NCI-H82 treated with DMSO at 0.1 percent for 48 hours (cell line): ENCODE data around the gene CFAP97D2.

Experiments
- DNase-seq: peaks from one replicate; lab custom pipeline; 2025; ENCODE audit not compliant: unreplicated experiment; lab: John Stamatoyannopoulos, UW

The CFAP97D2 gene

GRCh38 chr13:114264886-114265611 lies 86.0 kb downstream of the CFAP97D2 start:
- no peak for DNase-seq

GRCh38 chr13:114266241-114266640 lies 87.2 kb downstream of the CFAP97D2 start:
- no peak for DNase-seq

DNA sequence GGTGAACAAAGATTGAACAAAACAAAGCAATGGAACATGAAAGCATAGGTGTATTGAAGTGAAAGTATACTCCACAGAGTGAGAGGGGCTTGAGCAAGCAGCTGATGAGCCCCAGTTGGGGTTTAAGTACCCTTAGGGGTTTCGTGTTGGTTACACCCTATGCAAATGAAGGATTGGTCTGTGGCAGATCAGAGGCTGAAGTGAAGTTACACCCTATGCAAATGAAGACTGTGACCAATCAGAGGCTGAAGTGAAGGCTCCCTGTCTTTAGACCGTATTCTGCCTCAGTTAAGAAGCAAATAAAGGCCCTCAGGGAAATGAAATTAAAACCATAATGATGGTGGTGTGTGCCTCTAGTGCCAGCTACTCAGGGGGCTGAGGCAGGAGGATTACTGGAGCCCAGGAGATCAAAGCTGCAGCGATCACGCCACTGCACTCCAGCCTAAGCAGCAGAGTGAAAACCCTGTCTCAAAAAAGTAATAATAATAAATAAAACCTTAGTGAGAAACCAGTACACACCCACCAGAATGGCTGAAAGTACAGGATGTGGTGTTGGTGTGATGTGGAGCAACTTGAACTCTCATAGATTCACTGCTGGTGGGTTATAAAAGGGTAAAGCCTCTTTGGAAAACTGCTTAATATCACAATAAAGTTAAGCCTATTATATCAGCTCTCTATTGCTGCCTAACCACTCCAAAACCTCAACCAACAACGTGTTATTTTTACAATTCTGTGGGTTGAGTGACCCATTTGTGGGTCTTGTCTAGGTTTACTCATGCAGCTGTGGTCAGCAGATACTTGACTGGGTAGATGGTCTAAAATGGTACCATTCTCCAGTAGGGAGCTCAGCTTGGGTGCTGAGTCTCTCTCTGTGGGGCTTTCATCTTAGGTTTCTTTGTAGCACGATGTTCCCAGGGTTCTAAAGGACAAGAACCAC lies 89.6 kb downstream of the CFAP97D2 start:
- no peak for DNase-seq

GRCh38 chr13:114269281-114269770 lies 90.3 kb downstream of the CFAP97D2 start:
- no peak for DNase-seq
